IPS DF 4.7 (cell line): ENCODE data around the gene RPGR.
A peak's percentile ranks its signal among the peaks of the same experiment; 100 is the strongest.

ENCODE experiments used
- DNase-seq: peaks from one replicate; pipeline ENCODE4 v3.0.0-alpha.2; 2013; ENCODE audit warnings: low spot score; ENCODE audit errors: extremely low read depth

RPGR gene, protein sequence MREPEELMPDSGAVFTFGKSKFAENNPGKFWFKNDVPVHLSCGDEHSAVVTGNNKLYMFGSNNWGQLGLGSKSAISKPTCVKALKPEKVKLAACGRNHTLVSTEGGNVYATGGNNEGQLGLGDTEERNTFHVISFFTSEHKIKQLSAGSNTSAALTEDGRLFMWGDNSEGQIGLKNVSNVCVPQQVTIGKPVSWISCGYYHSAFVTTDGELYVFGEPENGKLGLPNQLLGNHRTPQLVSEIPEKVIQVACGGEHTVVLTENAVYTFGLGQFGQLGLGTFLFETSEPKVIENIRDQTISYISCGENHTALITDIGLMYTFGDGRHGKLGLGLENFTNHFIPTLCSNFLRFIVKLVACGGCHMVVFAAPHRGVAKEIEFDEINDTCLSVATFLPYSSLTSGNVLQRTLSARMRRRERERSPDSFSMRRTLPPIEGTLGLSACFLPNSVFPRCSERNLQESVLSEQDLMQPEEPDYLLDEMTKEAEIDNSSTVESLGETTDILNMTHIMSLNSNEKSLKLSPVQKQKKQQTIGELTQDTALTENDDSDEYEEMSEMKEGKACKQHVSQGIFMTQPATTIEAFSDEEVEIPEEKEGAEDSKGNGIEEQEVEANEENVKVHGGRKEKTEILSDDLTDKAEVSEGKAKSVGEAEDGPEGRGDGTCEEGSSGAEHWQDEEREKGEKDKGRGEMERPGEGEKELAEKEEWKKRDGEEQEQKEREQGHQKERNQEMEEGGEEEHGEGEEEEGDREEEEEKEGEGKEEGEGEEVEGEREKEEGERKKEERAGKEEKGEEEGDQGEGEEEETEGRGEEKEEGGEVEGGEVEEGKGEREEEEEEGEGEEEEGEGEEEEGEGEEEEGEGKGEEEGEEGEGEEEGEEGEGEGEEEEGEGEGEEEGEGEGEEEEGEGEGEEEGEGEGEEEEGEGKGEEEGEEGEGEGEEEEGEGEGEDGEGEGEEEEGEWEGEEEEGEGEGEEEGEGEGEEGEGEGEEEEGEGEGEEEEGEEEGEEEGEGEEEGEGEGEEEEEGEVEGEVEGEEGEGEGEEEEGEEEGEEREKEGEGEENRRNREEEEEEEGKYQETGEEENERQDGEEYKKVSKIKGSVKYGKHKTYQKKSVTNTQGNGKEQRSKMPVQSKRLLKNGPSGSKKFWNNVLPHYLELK

DNA sequence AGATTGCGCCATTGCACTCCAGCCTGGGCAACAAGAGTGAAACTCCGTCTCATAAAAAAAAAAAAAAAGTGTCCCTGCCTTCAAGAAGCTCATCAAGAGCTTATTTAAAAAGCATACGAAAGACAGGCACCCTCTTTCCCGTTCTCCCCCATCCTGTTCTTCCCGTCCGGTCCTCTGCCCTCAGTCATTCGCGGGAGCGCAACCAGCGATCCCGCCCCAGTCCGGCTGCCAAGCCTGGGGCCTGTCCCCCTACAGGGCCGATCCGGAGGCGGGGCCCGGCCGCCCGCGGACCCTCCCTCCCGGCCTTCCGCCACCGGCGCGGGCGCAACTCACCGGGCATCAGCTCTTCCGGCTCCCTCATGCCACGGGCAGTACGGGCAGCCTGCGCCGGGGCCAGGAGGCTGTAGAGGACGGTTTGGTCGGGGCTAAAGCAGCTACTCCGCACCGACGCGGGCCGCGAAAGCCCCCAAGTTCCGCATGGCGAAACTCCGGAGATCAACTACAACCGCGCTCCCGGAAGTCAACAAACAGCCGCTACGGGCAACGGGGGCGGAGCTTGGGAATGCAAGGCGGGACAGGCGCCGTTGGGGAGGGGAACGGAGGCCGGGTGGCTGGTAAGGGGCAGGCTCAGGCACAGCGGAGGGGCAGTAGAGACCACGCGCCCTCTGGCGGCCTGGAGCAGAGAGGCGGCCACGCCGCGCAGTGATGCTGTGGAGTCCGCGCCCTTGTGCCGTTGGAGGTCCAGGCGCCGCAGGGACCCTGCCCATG, at the start of gene RPGR:
TSS of gene RPGR (minus strand) at position 503 of the 768 bp plus-strand sequence. CDS start at position 361, 142 bp downstream.
- DNase-seq, result peak; percentile 49

DNA sequence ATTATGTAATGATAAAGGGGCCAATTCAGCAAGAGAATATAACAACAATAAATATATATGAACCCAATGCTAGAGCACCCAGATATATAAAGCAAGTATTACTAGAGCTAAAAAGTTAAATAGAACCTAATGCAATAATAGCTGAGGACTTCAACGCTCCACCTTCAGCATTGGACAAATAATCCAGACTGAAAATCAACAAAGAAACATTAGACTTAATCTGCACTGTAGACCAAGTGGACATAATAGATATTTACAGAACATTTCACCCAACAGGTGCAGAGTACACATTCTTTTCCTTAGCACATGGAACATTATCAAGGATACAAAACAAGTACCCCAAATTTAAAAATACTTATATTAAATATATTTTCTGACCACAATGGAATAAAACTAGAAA, 49.4 kb upstream of the RPGR start:
- no peak for DNase-seq

DNA sequence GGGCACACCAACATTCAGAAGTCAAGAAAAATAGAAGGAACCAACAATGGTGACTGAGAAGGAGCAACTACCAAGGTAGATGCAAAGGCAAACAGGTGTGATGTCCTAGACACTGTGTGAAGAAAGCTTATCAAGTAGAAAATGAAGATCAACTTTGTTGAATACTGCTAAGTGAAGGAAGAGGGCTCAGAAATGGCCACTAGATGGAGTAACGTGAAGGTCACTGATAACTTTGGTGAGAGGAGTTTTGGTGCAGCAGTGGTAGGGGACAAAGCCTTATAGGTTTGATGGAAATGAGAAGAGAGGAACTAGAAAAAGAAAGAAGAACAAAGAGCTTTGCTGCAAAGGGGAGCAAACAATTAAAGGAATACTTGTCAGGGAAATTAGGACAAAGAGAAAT, 48.6 kb upstream of the RPGR start:
- peak; percentile 9 for DNase-seq

DNA sequence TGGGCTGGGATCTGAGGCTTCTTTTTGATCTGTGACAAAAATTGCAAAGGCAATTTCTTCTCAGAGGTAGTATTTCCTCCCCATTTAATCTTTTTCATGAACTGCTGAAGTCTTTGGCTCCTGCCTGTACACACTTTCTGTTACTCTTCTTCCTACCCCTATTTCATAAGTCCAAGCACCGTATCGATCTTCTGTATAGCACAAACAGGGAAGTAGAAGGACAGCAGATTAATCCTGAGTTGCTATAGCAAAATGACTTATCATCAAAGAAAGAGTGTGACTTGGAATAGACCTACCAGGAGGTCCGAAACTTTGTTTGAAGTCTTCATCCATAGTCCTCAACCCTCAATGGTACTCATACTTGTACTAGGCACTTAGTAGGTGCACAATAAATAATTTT, 47.1 kb upstream of the RPGR start:
- no peak for DNase-seq

DNA sequence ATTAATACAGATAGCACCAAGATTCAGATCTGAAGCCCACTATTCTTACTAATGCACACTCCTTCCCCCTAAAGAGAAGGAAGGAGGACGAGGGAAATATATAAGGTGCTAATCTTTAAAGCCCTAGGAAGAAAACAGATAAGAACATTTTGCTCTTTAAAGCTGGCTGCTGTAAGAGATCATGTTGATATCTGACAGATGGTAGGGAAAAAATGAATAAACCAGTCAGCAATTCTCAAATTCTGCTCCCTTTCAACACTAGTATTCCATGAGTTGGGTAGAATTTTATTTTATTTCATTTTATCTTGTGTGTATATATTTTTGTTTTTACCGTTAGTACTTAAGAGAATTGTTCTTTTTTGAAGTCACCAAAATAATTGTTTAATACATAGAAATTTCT, 44.3 kb upstream of the RPGR start:
- no peak for DNase-seq

DNA sequence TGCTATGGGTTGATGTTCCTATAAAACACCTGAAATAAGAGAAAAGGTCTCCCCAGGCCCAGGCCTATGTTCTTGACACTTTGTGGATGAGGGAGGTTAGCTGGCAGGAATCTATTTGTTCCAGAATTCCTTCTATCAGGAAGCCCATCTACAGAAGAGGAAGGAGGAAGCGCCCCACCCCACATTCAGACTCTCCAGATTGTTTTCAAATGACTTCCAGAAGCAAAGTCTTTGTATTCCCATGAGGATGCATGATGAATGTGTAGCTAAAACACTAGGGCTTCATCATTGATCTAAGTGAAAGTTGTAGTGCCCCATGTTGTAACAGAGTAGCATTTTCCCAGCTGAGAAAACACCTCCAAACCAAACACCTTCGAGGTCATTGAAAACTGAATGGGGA, 41.5 kb upstream of the RPGR start:
- no peak for DNase-seq

DNA sequence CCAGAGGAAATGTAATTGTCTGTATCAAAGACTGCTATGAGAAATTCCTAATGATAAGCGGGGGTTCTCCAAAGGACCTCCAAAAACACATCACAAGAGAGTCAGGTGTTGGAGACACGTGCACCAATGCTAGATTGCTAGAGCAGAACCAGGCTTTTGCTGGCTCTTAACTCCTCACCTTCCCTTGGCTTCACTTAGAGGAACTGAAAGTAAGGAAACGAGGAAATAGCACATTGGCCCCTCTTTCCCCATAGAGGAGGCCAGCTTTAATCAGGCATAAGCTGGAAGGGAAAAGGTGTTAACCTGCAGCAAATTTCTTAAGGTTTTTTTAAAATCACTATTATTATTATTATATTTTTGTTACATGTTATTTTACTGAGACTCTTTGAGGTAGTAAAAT, 38.6 kb upstream of the RPGR start:
- no peak for DNase-seq

DNA sequence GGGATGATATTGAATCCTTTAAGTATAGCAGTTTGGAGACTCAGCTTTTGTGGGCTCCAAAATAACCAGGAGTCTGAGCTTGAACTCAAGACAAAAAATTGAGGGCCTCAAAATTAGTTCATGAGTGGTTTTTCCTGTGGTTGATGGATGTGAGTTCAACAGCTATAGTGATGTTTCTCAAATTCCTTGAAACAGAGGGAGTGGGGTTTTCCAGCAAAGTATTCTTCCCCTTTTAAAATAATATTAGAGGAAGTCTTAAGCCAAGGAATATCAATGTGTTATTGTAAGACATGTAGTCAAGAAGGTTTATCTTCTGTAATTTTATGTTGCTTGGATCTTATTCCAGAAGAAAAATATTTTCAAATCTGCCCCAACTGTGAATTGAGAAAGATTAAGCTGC, 35.7 kb upstream of the RPGR start:
- DNase-seq, result no peak

DNA sequence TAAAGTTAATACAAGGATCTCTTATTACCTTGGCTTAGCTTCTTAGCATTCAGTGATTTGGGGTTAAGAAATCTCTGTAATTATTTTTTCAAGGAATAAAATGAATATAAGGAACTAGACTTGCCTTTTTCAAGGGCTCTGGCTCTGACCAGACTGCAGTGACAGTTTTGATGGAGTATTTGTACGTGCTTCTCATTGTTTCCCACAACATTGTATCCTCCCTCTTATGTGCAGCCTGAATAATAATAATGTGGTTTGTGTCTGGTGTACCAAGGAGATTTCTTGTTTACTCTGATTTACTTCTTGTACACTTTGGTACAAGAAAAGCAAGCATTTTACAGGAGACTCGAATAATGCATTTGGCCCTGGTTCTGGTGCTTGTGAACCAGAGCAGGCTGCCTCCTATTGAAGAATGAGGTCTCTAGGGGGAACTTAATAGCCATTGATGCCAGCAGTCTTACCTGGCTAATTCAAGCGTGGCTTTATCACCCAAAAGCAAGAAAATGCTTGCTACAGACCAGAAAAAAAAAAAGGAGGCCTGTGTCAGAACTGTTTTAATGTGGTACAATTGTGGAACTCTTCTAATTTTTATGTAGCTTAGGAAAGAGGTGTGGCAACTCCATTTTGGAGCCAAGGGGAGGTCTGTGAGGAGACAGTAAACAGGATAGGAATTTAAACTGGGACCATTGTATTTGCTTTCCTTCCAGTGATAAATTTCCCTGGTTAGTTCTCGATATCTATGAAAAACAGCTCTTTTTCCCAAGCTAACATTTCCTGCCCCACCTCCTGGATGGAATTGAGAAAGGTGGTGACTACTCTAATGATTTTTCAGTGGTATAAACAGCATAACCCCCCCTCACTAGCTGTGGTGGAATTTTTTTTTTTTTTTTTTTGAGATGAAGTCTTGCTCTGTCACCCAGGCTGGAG, 30.7 kb upstream of the RPGR start:
- no peak for DNase-seq

DNA sequence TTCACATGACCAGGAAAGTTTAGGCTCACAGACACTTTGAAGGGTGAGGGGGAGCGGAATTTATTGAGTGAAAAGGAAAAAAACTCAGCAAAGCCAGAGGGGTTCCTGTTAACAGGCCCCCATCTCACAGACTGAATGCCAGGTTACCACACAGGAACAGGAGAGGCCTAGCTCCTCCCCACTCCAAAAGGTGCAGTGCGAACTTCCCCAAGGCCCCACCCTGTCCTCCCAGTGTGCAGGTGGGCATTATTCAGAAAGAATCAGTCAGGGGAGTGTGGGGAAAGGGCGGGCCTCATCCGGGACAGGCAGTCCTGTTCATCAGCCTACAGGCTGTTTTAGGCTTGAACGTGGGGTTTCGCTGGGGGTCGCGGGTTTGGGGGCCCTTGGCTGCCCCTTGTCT, 29.1 kb upstream of the RPGR start:
- DNase-seq, result no peak

DNA sequence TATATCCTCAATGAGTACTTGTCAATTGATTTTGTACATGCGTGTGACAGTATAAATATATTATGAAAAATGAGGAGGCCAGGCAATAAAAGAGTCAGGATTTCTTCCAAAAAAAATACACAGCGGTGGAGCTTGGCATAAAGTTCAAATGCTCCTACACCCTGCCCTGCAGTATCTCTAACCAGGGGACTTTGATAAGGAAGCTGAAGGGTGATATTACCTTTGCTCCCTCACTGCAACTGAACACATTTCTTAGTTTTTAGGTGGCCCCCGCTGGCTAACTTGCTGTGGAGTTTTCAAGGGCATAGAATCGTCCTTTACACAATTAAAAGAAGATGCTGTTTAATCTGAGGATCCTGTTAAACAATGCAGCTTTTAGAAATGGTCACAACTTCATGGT, 25.1 kb upstream of the RPGR start, which contains the start of gene OTC:
TSS of gene OTC (plus strand) at position 243 of the 400 bp plus-strand sequence. CDS start at position 336, 93 bp downstream.
- DNase-seq, result no peak

DNA sequence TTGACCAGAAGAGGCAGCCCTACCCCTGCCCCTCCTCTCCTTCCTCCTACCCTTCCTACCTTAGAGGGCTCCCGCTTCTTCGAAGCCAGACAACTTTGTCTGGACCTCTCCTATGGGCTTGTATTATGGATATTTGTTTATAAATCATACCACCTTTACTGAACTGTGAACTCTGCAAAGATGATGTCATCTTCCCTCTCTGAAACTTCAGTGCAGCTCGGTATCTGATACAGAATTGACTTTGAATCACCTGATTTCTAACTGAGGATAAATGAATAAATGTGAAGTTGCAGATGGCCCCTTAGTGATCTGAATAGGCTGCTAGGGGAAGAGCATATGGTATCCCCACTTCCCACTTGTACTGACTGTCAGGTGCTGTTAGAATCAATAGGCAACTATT, 24.0 kb upstream of the RPGR start:
- DNase-seq, result no peak

DNA sequence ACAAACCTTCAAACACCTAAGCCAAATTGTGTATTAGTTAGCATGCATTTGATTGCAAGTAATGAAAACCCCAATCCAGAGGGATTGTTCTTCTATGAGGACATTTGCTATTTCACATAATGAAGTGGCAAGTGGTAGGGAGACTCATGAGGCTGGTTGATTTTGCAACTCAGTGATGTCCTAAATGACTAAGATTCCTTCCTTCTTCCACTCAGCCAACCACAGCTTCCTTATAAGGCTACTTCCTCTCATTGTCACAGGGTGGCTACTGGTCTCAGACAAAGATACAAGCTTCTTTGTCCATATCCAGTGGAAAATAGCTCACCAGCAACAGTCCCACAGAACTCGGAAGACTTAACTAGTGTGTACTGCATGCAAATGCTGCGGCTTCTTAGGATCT, 19.8 kb upstream of the RPGR start:
- DNase-seq, result no peak

DNA sequence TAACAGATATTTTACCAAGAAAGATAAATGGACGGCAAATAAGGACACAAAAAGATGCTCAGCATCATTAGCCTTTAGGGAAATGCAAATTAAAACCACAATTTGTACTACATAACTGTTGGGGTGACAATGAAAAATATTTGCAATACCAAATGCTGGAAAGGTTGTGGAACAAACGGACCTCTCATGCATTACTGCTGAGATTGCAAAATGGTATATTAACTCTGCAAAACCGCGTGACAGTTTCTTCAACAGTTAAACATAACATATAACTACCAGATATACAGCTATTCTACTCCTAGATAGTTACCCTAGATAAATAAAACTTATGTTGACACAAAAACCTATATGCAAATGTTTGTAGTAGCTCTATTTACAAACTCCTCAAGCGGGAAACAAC, 18.8 kb upstream of the RPGR start:
- no peak for DNase-seq

DNA sequence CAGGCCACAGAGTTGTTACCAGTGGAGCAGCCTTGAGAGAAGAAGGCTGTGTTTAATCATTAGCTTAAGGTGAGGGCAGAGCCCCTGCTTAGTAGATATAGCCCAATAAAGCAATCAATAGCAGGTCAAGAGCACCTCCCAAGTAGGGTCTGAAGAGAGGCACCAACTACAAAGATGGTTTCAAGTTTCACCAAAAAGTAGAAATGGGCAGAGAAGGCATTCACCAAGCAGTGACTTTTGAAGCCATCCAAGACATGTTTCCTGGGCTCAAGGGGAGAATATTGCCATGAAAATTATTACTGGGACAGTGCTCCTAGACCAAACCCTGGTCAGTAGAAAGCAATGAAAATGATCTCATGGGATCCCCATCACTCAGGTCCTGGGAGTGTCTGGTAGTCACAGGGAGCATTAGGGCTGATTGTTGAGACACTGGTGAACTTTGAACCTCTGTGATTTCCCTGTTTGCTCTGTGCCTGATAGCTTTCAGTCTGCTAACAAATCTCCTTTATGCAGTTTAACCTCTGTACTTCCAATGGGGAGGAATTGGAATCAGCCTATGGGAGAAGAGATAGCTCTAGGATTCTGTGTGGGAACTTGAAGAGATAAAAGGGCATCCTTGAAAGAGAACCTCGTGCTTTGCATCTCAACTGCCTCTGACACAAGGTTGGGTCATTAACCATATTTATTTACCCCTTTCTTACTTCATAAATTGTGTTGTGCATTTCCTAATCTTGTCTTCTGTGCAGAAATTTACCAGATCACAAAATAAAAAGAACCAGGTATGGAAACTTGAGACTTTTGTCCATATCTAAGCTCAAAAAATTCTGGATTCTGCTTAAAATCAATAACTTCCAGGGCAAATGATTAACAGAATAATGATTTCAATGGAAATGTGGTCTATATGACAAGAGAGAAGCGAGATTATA, 15.8 kb upstream of the RPGR start:
- no peak for DNase-seq

DNA sequence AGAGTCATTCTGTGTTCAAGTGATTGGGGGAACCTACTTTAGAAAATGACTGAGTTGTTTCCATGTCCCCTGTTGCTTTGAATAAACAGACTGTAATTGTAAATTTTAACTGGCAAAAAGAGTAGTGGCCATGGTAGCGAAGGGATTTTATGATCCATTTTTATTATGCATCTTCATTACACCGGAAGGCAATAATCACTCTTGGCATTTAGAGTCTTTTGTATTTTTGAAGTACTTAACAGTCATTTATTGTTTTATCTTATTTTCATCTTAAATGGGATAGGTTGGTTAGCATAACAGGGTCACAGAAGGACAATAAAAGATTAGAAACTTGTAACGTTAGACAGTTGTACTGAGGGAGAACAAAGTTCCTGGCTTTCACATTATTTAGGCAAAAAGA, 14.1 kb upstream of the RPGR start:
- no peak for DNase-seq

DNA sequence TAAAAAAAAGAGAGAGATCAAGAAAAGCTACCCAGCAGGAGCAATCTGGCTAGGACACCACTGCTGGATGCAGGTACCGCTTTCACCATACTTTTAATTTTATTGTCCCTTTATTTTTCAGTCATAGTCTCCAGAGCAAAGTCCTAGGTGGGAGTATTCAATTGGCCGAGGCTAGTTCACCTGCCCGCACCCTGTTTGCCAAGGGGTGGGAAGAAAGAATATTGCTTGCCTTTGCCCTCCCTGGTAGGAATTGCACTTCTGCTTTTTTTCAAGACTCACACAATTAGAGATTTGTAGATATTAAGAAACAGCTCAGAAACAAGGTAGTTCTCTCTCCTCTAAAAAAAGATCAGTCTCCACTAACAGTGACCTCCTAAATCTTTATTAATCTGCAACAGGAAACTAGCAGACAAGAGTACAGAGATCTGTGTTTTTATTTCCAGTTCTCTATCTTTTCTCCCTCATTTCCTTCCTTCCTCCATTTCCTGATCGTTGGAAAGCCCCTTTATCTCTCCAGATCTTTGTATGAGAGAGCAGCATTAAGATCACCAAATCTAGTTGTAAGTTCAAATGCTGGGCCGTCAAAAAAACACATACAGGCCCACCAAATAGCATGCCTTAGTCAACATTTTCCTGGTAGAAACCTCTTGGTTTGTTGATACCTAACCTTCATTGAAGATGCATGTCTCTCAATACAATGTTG, 9.4 kb upstream of the RPGR start:
- DNase-seq, result no peak

DNA sequence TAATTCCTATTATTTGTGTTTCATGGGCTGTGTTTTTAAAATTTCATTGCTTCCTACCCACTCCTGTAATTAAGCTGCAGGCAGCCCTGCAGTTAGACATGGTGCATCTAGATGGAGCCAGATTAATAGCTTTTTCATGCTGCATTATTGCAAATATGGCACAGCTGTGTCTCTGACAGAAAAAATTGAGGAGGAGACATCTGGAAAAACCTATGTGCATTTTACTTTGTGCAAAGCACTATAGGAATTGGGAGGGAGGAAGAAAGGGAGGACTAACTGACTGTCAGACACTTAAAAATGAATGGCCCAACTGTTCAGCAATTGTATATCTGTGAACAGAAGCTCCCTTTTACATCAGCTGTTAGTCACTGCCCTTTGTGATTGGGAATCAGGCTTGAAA, 8.1 kb upstream of the RPGR start:
- no peak for DNase-seq
